Activated naive CD4-positive, alpha-beta T cell treated with anti-CD3 and anti-CD28 coated beads, Interleukin-2, amount 50 U/mL, for 16 hours (primary cell): ENCODE measurements around the gene LSG1.

Experiments used
- DNase-seq: peaks from one replicate; pipeline ENCODE4 v3.0.0-alpha.2; 2020

LSG1 gene

DNA sequence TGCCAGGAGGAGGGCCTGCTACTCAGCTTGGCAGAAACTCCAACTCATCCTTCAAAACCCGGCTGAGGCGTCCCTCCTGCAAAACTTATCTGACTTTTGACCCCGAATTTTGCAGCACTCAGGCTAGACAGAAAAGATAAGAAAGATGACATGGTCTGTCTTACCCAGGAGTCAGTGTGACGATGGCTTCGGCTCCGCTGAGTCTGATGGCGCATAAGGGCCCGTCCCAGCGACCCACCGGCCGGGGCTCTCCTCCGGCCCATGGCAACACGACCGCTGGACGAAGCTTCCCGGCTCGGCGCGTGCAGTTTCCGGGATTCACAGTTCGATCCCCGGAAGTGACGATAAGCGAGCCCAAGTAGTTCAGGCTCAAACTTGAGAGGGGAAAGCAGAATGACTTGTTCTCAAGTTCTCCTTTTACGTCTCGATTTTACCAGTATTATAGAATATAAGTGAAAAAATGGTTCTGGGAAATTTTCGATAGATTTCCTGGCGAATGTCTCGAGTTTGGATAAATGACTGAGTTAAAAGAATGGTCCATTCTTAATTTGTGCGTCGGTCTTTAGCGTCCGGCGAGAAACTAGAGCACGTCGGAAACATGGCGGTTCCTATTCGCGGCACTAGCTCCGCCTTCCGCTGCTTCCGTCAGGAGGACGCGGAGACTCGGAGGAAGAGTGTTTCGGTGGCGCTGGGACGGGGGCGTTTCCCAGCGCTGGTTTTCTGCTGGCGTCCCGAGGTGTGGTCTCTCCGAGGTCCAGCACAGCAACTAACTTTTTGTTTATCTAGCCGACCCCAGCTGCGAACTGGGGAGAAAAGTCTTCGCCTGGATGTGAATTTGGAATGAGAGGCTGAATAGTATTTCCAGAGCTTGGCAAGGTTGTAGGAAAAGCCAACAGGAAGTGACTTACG, at the start of gene LSG1:
TSS of gene LSG1 (minus strand) at position 292 of the 909 bp plus-strand sequence. CDS start at position 263, 29 bp downstream.
- peak; percentile 89 for DNase-seq

DNA sequence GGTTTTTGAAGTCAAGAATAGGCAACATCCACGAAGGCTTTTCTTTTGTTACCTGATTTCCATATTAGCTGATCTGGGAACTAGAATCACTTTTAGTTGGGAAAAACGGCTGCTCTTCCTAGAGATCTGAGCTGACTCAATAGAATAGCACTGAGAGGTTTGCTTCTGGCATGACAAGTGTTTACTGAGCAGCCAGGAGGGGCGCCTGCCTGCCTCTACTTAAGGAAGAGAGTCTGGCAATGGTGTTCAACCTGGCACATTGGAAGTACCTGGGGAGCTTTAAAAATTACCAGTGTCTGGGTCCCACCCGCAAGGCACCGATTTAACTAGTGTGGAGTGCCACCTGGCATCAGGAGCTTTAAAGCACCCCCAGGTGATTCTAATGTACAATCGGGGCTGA, 48.1 kb upstream of the LSG1 start:
- DNase-seq = no peak

DNA sequence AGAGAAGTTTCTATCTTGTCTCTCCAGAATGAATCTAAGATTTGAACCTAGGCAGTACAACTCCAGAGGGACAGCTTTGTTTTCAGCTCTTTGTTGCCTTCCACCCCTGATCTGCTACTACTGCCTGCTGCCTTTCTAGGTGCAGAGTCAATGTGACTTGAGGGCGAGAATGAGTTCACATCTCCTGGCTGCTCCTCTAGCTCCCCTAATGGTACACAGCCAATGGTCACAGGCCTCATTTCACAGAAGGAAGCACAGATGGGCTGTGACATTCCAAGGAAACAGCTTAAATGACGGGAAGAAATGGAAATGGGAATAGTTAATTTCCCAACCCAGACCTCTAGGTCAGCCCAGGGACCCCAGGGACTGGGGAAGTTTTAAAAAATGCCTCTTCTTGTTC, 46.1 kb upstream of the LSG1 start:
- DNase-seq = no peak

DNA sequence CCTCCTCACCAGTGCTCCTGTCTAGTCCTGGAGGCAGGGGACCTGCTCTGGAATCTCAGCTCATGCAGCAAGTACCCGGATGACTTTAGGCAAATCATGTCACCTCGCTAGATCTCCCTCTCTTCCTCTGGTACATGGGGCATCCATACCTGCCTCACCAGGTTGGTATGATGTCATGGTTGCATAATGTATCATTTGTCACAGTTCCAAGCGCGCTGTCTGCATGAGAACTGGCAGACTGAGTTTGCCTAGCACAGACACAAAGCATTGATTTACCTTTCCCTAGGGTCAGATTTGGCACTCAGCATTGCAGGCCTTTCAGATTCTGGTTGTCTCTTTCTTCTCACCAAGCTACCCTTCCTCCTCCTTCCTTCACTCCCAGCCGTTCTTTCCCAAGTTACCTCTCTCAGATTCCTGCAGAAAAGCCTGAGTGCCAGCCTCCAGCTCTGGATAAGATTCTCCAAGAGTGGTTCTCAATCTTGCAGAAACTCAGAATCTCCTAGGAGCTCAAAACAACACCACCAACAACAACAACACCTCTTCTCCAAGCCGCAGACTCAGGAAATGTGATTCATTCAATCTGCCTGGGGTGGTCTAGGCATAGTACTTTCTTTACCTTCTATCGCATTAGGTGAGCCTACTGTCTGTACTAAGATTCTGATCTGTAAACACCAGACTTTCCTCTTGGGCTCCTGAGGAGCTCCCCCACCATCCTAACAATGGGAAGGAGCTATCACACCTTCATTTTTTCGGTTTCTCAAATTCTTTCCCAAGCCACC, 43.2 kb upstream of the LSG1 start:
- no peak for DNase-seq

DNA sequence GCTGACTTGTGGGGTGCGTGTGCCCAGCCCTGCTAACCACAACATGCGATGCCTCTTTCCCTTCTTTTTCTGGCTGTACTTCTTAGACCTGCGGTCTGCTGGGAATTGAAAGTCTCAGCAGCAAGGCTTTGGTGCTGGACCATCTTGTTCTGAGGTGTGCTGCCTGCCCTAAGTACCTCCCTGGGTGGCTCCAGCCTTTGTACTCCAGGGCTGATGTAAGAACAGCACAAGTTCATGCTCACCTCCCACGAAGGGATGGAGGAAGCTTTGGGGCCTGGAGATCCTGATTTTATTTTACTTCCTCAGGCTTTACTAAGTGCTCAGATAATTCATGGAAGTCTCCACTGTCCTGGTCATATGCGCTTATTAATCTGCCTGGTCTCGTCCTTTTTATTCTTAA, 42.6 kb upstream of the LSG1 start:
- DNase-seq = no peak

DNA sequence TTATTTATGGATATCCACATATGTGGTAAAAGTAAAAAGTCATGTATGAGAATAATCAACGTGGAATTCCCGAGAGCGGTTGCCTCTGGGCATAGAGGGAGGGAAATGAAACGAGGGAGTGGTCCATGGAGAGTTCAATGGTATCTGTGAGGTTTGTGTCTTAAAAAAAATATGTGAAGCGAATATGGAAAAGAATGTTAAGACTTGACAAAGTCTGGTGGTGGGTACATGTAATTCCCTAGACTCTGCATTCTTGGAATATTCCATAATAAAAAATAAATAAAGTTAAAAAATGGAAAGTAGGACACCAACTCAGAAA, 42.1 kb upstream of the LSG1 start:
- no peak for DNase-seq

DNA sequence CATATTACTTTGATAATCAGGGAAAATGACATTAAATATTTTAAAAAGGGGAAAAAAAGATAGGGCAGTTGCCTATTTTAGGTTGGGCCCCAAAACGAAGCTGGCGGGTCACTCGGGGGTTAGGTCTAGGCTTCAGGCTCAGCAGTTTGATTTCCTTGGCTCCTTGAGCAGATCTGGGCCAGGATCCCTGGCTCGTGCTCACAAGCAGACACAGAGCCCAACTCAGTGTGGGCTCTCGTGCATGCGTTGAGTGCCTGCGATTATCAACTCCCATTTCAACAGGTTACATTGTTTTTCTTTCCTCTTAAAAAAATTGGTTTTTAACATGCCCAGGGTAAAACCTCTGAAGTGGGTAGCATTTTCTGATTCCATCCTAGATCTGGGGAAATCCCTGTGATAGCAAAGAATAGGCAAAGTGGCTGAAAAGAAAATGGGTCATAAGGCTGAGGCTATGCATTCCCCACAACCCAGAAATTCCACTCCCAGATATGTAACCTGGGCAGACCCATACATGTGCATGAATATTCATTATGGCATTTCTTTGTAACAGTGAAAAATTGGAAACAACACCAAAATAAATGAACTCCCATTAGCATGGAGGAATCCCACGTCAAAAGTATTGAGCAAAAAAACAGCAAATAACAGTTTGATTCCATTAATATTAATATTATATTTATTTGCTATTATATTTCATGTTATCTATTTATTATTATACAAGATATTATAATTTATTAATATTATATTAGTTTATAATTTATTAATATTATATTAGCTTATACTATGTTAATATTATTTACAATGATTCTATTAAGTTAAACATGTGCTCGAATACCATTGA, 41.5 kb upstream of the LSG1 start:
- no peak for DNase-seq

DNA sequence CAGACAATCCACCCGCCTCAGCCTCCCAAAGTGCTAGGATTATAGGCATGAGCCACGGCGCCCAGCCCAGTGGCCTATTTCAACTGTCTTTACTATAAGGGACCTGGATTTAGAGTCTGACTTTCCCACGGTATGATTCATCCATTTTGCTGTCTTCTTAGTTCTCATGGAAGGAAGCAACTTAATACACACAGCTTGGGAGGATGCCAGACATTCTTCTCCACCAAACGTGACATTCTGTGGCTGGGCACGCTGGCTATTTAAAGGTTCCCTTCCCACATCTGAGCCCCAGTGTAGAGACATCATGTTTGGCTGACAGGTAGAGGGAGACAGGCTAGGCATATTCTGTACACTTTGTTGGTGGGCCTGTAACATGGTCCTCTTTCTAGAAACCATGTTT, 39.9 kb upstream of the LSG1 start:
- no peak for DNase-seq

DNA sequence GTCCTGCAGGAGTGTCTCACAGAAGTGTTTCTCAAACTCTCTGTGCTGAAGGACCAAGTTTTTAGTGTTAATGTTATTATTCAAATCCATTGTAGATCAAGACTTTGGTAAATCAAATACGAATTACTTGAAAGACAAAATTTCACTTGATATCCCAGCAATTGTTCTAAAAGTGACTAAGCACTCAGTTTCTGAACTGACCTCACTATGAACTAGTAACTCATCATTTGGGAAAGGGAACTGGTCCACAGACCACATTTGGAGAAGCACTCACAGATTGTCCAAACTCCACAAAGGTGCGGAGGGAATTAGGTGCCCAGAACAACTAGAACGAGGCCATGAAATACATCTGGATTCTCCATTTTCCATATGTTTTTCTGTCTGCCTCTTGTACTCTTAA, 39.3 kb upstream of the LSG1 start:
- DNase-seq = no peak

DNA sequence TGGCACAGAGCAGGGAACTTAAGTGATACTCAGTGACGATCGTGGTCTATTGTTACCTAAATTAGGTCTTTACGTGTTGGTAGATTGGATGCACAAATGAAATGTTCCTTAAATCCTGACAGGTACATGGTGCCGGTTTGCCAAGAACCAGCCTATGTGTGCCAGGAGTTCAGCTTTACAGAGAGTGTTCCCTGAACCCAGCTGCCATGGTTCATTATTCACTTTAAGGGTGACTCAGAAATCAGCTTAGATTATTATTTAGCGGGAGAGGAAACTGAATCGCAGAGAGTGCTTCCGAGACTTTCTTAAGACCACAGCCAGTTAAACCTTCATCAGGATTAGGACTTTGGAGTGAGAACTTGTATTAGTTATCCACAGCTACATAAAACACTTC, 35.2 kb upstream of the LSG1 start:
- DNase-seq = no peak

DNA sequence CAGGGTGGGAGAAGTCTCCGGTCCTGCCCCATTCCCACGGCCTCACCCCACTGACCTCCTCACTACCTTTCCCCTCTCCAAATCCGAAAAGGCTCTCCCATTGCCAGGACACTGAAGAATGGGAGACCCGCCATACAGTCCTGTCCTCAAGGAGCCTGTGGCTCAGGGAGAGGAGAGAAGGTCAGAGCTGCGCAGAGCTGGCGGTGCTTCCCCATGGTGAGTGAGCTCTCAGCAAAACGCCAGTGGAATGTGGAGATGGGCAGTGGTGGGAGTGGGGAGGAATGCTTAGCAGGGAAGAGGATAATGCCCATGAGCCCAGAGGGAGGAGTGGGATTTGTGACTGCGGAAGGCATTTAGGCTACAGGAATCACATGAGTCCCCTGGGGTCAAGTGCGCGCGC, 33.8 kb upstream of the LSG1 start:
- no peak for DNase-seq

DNA sequence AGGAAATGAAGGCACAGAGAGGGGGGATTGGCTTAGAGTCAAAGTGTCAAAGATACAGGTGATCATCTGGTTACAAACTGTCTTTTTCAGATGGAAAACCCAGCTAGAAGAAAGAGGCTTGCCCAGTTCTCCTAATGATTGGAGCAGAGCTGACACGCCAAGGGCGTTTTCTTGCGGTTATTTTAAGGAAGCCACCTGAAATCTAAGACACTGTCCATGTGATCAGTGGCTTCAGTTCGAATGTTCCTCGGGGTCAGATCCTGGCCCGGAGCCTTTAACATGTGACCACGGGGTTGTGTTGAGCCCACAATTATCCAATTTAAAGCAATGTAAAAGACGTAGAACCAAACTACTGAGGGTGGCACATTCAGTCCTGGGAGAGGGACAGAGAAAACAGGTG, 33.2 kb upstream of the LSG1 start:
- no peak for DNase-seq

DNA sequence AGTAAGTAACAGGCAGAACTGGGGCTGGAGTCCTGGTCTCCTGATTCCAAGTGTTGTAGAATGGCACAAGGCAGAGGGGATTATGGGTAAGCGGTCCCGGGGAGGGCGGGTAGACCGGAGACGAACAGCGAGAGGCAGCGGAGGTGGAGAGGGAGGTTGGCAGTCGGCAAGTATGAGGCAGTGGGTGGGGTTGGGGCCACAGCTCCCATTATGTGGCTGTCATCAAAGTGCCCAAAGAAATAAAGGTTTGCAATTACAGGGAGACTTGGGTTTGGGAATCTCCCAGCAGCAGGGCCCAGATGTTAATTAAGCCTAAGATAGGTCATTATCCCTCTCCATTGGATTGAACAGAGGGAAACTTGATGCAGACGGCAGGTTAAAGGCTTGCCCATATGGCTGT, 30.6 kb upstream of the LSG1 start:
- no peak for DNase-seq

DNA sequence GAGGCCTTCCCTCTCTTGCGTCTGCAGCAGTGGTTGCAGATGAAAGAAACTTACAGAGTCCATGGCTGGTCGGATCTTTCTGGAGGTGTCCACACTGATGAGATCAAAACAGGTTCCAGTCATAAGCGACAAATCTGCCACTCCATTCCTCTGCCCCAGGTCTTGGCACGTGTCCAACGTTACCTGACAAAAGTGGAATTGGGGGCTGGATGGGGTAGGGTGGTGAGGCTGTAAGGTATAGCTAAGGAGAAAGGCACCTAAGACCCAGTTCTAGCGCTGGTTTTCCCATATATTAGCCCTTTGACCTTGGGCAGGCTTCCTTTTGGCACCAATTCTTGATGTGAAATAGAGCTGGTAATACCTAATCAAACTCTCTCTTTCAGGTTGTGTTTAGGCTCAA, 24.7 kb upstream of the LSG1 start:
- no peak for DNase-seq

DNA sequence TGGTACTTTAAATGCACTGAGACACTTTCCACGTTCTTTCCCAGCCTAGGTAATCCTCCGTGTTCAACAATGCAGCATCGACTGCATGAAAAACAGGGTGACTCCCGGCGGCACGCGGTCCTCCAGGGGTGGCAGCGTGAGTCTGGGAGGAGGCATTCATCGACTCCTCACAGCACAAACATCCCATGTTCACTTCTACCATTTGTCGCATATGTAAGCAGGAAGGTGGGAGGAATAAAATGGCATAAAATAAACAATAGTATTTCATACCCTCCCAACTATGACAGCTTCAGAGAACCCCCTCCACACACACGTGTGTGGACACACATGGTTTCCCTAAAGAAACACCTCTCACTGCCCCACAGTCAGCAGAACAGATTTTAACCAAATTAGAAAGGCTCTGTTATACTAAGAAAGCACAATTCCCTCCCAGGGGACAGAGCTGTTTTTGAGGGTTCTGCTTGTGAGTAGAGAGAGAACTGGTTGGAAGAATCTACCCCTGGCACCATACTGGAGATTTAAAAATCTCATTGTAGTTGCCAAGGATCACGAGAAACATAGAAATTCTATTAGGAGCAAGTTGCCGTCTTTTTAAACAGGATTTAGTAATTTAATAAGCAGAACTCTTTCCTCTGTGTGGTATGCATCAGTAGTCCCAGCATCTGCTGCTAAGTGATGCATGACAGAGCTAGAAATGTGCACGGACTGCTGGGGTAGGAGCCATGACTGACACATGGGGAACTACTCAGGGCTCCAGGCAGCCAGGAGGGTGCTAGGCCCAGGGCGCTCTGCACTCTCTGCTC, 19.7 kb upstream of the LSG1 start:
- no peak for DNase-seq

DNA sequence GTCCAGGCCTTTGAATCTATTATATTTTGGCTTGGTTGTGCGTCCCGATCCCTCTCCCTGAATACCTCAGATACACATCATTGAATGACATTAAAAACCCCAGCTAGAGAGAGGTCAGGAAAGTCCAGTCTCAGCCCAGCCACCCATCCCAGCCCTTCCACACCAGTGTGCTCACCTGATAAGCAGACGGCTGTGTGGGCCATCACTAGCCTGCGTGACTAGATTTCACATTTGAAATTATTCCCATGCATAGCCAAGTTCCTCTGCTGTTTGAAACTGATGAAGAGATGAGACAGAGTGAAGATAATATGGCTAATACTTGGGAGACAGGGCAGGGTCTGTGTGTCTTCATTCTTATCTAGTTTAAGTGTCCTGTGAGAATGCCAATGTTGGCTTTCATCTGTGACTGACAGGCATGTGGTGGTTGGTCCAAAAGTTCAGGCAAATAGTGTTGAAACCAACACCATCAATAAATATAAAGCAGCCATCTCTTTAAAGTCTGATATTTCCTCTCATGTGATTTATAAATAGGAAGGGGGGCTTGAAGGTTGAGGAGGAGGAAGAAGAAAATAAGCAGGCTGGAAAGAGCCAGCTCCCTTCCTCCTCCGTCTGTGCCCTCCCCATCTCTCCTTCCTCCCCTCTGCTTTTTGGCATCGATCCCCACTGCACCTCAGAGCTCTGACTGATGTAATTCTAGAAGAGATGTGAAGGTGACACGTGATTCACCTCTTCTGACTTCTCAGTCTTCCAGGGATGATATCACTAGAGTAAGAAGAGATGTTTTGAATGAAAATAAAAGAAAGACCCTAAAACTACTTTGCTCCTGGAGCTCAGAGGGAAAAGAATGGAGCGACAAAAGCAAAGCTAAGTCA, 18.7 kb upstream of the LSG1 start:
- no peak for DNase-seq

DNA sequence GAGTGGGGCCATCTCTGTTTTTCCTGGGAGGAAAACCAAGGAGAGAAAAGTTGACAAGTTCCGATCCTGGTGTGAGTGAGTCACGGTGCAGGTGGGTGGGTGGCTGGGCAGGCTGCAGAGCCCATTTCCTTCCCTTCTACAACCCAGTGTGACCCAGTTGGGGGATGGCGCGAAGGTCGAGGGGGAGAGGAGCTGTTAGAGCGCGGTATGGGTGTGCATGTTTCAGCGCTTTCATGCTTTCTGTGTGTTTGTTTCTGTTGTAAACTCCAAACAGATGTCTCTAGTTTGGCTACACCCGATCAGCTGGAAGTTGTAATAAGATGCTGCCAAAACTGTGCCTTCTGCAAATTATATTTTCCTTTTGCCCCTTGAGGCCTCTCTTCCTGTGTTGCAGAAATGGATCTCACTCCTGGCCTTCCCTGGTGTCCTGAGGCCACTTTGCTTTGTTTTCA, 17.5 kb upstream of the LSG1 start:
- no peak for DNase-seq

DNA sequence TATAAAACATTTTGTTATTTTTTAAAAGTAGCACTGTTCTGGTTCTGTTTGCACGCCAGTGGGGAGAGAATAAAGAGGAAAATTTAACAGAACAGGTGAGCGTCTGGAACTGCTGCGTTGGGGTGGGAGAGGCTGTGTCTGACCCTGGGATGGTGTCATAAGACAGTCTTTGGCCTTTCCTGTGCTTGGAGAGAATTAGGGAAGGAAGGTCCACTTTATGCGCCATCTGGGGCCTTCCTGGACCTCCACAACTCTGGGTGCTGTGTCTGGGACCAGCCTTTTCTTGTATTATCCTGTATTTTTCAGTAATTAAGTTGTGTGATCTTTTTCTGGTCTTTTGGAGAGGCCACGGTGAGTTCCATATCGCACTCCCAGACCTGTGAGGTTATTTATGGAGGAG, 17.0 kb upstream of the LSG1 start:
- DNase-seq = no peak

DNA sequence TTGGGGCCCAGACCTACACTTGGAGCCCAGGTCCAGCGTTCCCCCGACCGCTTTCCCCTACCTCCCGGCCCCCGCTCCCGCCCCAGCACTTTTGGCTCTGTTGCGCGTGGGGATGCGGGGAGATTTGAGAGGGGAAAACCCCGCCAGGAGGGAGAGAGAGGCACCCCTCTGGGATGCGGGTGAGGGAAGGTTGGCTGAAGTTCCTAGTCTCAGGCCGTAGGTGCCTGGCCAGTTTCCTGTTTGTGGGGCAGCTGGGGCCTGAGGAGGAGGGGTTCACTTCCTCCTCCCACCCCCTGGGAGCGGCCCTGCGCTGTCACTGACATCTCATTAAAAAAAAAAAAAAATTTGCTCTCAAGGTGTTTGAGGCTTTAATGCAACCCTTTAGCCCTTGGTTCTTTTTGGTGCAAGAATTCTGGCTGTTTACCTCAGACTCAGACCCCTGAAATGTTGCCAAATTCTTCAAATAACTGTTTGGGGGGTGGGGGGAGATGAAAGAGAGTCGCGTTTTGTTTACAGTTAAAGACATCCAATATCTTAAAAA, 16.3 kb upstream of the LSG1 start:
- no peak for DNase-seq

DNA sequence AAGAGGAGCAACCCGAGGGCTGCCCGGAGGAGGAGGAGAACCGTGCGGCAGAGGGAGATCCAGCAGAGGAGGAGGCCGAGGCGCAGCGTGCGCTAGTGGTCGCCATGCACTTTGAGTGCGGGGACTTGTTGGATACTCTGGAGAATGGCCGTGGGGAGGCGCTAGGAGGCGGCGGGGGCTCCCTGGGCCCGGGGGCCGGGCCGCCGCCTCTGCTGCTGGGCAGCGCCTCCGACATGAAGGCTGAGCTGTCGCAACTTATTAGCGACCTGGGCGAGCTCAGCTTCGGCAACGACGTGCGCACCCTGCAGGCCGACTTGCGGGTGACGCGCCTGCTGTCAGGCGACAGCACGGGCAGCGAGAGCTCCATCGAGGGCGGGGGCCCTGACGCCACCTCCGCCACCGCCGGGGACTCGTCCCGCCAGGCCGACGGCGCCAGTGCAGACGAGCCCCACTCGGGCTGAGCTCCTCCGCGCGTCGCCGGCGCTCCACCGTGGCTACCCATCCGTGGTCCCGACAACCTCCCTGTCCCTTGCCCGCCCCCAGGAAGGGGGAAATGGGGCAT, 15.7 kb upstream of the LSG1 start:
- DNase-seq = peak; percentile 75
